ENCODE data around the gene MED26.
"Not testable (repeated sequence)": the region's sequence is repeated elsewhere in the genome, so short reads cannot be mapped to it uniquely, and the experiment has no call there.

Gene MED26

GRCh38 chr19:16572332-16573211 lies 55.4 kb downstream of the MED26 start, which contains the start of gene SLC35E1:
SLC35E1 (minus strand) TSS chr19:16572415; CDS start chr19:16572364, 51 bp downstream.
- Mint-ChIP-seq H3K4me1 (peaks cover 37% of the 10 kb centered on the region), H3K27ac (ENCODE audit: low read depth) (peak within 1 kb of the TSS; percentile 98), H3K27me3 (no peaks in the 10 kb centered on the region), H3K4me3 (peak within 1 kb of the TSS; percentile 92), H3K36me3 (ENCODE audit: insufficient read depth) (peaks cover 47% of the 10 kb centered on the region), H3K9me3 (no peaks in the 10 kb centered on the region)
- ATAC-seq (replicated peaks; ENCODE audit: extremely low read depth, poor library complexity, severe bottlenecking) = peak; percentile 91
- peak; percentile 75 to 85 for DNase-seq (ENCODE audit: low spot score in 2 of 2)

- Mint-ChIP-seq H3K27me3 (no peaks in the 10 kb centered on the region), H3K27ac (ENCODE audit: low read depth) (peak overlapping the region; percentile 98), H3K4me1 (peaks cover 38% of the 10 kb centered on the region), H3K9me3 (no peaks in the 10 kb centered on the region), H3K36me3 (ENCODE audit: insufficient read depth) (peaks cover 44% of the 10 kb centered on the region), H3K4me3 (peak overlapping the region; percentile 92)
- no peak for DNase-seq (ENCODE audit: low spot score in 2 of 2)
- peak; percentile 37 for ATAC-seq (replicated peaks; ENCODE audit: extremely low read depth, poor library complexity, severe bottlenecking)
Observed at GRCh38 chr19:16571822-16572331, 56.1 kb downstream of the MED26 start.

- Mint-ChIP-seq H3K36me3 (ENCODE audit: insufficient read depth) (peaks cover 41% of the 10 kb centered on the region), H3K9me3 (no peaks in the 10 kb centered on the region), H3K27me3 (no peaks in the 10 kb centered on the region), H3K27ac (ENCODE audit: low read depth) (peak overlapping the region; percentile 98), H3K4me3 (peak overlapping the region; percentile 92), H3K4me1 (peaks cover 44% of the 10 kb centered on the region)
- DNase-seq (ENCODE audit: low spot score in 2 of 2) = no peak
- no peak for ATAC-seq (replicated peaks; ENCODE audit: extremely low read depth, poor library complexity, severe bottlenecking)
Observed at GRCh38 chr19:16571283-16571682, 56.7 kb downstream of the MED26 start.

- H3K4me3 Mint-ChIP-seq = no peak overlapping the region
- DNase-seq (ENCODE audit: low spot score in 2 of 2) = no peak
- H3K9me3 Mint-ChIP-seq = no peaks in the 10 kb centered on the region
- H3K4me1 Mint-ChIP-seq = peaks cover 39% of the 10 kb centered on the region
- no peaks in the 10 kb centered on the region for H3K27me3 Mint-ChIP-seq
- ATAC-seq (replicated peaks; ENCODE audit: extremely low read depth, poor library complexity, severe bottlenecking) = no peak
- H3K27ac Mint-ChIP-seq (ENCODE audit: low read depth) = no peak overlapping the region
- peaks cover 45% of the 10 kb centered on the region for H3K36me3 Mint-ChIP-seq (ENCODE audit: insufficient read depth)
Observed at GRCh38 chr19:16569609-16570320, 58.2 kb downstream of the MED26 start.

GRCh38 chr19:16566702-16567101 lies 61.3 kb downstream of the MED26 start:
- ATAC-seq (replicated peaks; ENCODE audit: extremely low read depth, poor library complexity, severe bottlenecking) (no peak), DNase-seq (ENCODE audit: low spot score in 2 of 2) (no peak)
- Mint-ChIP-seq H3K27me3 (no peaks in the 10 kb centered on the region), H3K27ac (ENCODE audit: low read depth) (peak overlapping the region; percentile 95), H3K4me1 (peaks cover 19% of the 10 kb centered on the region), H3K9me3 (no peaks in the 10 kb centered on the region), H3K36me3 (ENCODE audit: insufficient read depth) (peaks cover 49% of the 10 kb centered on the region), H3K4me3 (peak overlapping the region; percentile 72)

GRCh38 chr19:16566161-16566560 lies 61.8 kb downstream of the MED26 start:
- Mint-ChIP-seq H3K36me3 (ENCODE audit: insufficient read depth) (peaks cover 53% of the 10 kb centered on the region), H3K27me3 (no peaks in the 10 kb centered on the region), H3K4me1 (peaks cover 17% of the 10 kb centered on the region), H3K4me3 (peak overlapping the region; percentile 72), H3K27ac (ENCODE audit: low read depth) (peak overlapping the region; percentile 95), H3K9me3 (no peaks in the 10 kb centered on the region)
- DNase-seq (ENCODE audit: low spot score in 2 of 2) (peak; percentile 59 to 87), ATAC-seq (replicated peaks; ENCODE audit: extremely low read depth, poor library complexity, severe bottlenecking) (peak; percentile 100)

GRCh38 chr19:16564842-16565241 lies 63.2 kb downstream of the MED26 start:
- Mint-ChIP-seq H3K27ac (ENCODE audit: low read depth) (no peak overlapping the region), H3K36me3 (ENCODE audit: insufficient read depth) (peaks cover 49% of the 10 kb centered on the region), H3K4me3 (no peak overlapping the region), H3K4me1 (peaks cover 17% of the 10 kb centered on the region), H3K9me3 (no peaks in the 10 kb centered on the region), H3K27me3 (no peaks in the 10 kb centered on the region)
- ATAC-seq (replicated peaks; ENCODE audit: extremely low read depth, poor library complexity, severe bottlenecking) = no peak
- no peak for DNase-seq (ENCODE audit: low spot score in 2 of 2)

GRCh38 chr19:16562608-16563025 lies 65.4 kb downstream of the MED26 start:
- Mint-ChIP-seq H3K4me3 (no peak overlapping the region), H3K9me3 (no peaks in the 10 kb centered on the region), H3K27ac (ENCODE audit: low read depth) (no peak overlapping the region), H3K36me3 (ENCODE audit: insufficient read depth) (peaks cover 41% of the 10 kb centered on the region), H3K4me1 (peaks cover 17% of the 10 kb centered on the region), H3K27me3 (no peaks in the 10 kb centered on the region)
- no peak for ATAC-seq (replicated peaks; ENCODE audit: extremely low read depth, poor library complexity, severe bottlenecking)
- DNase-seq (ENCODE audit: low spot score in 2 of 2) = no peak

GRCh38 chr19:16561382-16561781 lies 66.6 kb downstream of the MED26 start:
- ATAC-seq (replicated peaks; ENCODE audit: extremely low read depth, poor library complexity, severe bottlenecking) (no peak), DNase-seq (ENCODE audit: low spot score in 2 of 2) (no peak)
- Mint-ChIP-seq H3K36me3 (ENCODE audit: insufficient read depth) (peaks cover 41% of the 10 kb centered on the region), H3K4me3 (no peak overlapping the region), H3K27me3 (no peaks in the 10 kb centered on the region), H3K9me3 (no peaks in the 10 kb centered on the region), H3K27ac (ENCODE audit: low read depth) (peak overlapping the region; percentile 51), H3K4me1 (peaks cover 12% of the 10 kb centered on the region)

GRCh38 chr19:16559780-16560276 lies 68.2 kb downstream of the MED26 start:
- peaks cover 43% of the 10 kb centered on the region for H3K36me3 Mint-ChIP-seq (ENCODE audit: insufficient read depth)
- peaks cover 7% of the 10 kb centered on the region for H3K4me1 Mint-ChIP-seq
- no peak overlapping the region for H3K27ac Mint-ChIP-seq (ENCODE audit: low read depth)
- H3K9me3 Mint-ChIP-seq = no peaks in the 10 kb centered on the region
- DNase-seq (ENCODE audit: low spot score in 2 of 2) (no peak), ATAC-seq (replicated peaks; ENCODE audit: extremely low read depth, poor library complexity, severe bottlenecking) (no peak)
- no peak overlapping the region for H3K4me3 Mint-ChIP-seq
- no peaks in the 10 kb centered on the region for H3K27me3 Mint-ChIP-seq

GRCh38 chr19:16554776-16555175 lies 73.2 kb downstream of the MED26 start:
- Mint-ChIP-seq H3K27me3 (no peaks in the 10 kb centered on the region), H3K9me3 (no peaks in the 10 kb centered on the region), H3K27ac (ENCODE audit: low read depth) (no peak overlapping the region), H3K4me3 (no peak overlapping the region), H3K4me1 (peaks cover 4% of the 10 kb centered on the region), H3K36me3 (ENCODE audit: insufficient read depth) (peaks cover 22% of the 10 kb centered on the region)
- ATAC-seq (replicated peaks; ENCODE audit: extremely low read depth, poor library complexity, severe bottlenecking) (no peak), DNase-seq (ENCODE audit: low spot score in 2 of 2) (no peak)

- H3K9me3 Mint-ChIP-seq; H3K4me1 Mint-ChIP-seq; H3K4me3 Mint-ChIP-seq; H3K27me3 Mint-ChIP-seq; ATAC-seq (replicated peaks; ENCODE audit: extremely low read depth, poor library complexity, severe bottlenecking); DNase-seq (ENCODE audit: low spot score in 2 of 2); H3K27ac Mint-ChIP-seq (ENCODE audit: low read depth): not testable (repeated sequence)
- H3K36me3 Mint-ChIP-seq (ENCODE audit: insufficient read depth) = peaks cover 21% of the 10 kb centered on the region
Observed at GRCh38 chr19:16551902-16552301, 76.1 kb downstream of the MED26 start.

All from central memory CD8-positive, alpha-beta T cell (primary cell).